Hippocampal formation (tissue), 2 donors: ENCODE measurements around the gene MED29.
A peak's percentile ranks its signal among the peaks of the same experiment; 100 is the strongest.

ENCODE experiments used
- DNase-seq, 2 donors: peaks; one replicate each; lab custom pipeline; 2025; lab: John Stamatoyannopoulos, UW

Gene MED29

GRCh38 chr19:39398297-39398864 lies 7.2 kb downstream of the MED29 start:
- peak in 1 of 2 donors; percentile 44 for DNase-seq

- DNase-seq, result no peak
These were observed 8.5 kb downstream of the MED29 start for GRCh38 chr19:39399668-39400050.

GRCh38 chr19:39400061-39400460 lies 8.9 kb downstream of the MED29 start:
- no peak for DNase-seq

- DNase-seq, result no peak
These were observed 9.9 kb downstream of the MED29 start for GRCh38 chr19:39401070-39401548.

GRCh38 chr19:39401549-39402345 lies 10.6 kb downstream of the MED29 start:
- DNase-seq, result no peak

GRCh38 chr19:39402346-39403300 lies 11.4 kb downstream of the MED29 start:
- DNase-seq, result peak; percentile 32 to 60

GRCh38 chr19:39403331-39404312 lies 12.4 kb downstream of the MED29 start:
- DNase-seq, result peak; percentile 45 to 63

- DNase-seq, result no peak
These were observed 14.2 kb downstream of the MED29 start for GRCh38 chr19:39405261-39405957.

- DNase-seq, result no peak
These were observed 14.9 kb downstream of the MED29 start for GRCh38 chr19:39405958-39406655.

GRCh38 chr19:39406656-39407409 lies 15.7 kb downstream of the MED29 start, which contains the start of gene ZFP36:
Gene ZFP36 (plus strand): TSS chr19:39406847. CDS start chr19:39406905, 58 bp downstream.
- DNase-seq, result peak; percentile 31 to 79

- no peak for DNase-seq
These were observed 16.2 kb downstream of the MED29 start for GRCh38 chr19:39407410-39407659.

GRCh38 chr19:39407660-39408391 lies 16.6 kb downstream of the MED29 start:
- no peak for DNase-seq

GRCh38 chr19:39408392-39409207 lies 17.4 kb downstream of the MED29 start:
- DNase-seq, result no peak

GRCh38 chr19:39409208-39410016 lies 18.2 kb downstream of the MED29 start:
- DNase-seq, result peak in 1 of 2 donors; percentile 43

GRCh38 chr19:39410017-39410830 lies 19.0 kb downstream of the MED29 start:
- DNase-seq, result no peak

GRCh38 chr19:39410831-39411080 lies 19.6 kb downstream of the MED29 start:
- DNase-seq, result no peak
